ENCODE data around the gene CCDC184. TPM values are rescaled to one million over a fixed set of nuclear protein-coding genes. Genes with fewer than 3 reads are reported as not detected.
"Not testable (repeated sequence)": the region's sequence is repeated elsewhere in the genome, so short reads cannot be mapped to it uniquely, and the experiment has no call there.

Gene CCDC184
- total RNA-seq, 1 donor from 2014 or later: 0.30 TPM

DNA sequence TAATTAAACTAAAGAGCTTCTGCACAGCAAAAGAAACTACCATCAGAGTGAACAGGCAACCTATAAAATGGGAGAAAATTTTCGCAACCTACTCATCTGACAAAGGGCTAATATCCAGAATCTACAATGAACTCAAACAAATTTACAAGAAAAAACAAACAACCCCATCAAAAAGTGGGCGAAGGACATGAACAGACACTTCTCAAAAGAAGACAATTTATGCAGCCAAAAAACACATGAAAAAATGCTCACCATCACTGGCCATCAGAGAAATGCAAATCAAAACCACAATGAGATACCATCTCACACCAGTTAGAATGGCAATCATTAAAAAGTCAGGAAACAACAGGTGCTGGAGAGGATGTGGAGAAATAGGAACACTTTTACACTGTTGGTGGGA lies 26.1 kb downstream of the CCDC184 start:
- DNase-seq: not testable (repeated sequence)

DNA sequence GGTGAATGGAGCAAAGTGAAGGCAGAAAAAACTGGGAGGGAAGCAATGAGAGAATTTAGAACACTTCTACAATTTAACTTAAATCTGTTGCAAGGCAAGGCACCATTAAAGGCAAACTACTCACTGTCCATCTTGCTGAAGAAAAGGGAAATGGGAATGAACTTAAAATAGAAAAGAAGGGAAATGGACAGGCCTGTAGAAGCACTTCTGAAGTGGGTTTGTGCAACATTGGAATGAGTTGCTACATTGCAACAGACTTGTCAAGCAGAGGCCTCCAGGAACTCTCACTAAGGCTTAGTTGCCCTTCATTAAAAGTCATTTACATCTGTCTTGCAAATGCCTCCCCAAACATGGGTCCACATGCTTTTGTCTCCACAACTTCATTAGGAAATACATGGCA lies 33.3 kb downstream of the CCDC184 start:
- DNase-seq: no peak

DNA sequence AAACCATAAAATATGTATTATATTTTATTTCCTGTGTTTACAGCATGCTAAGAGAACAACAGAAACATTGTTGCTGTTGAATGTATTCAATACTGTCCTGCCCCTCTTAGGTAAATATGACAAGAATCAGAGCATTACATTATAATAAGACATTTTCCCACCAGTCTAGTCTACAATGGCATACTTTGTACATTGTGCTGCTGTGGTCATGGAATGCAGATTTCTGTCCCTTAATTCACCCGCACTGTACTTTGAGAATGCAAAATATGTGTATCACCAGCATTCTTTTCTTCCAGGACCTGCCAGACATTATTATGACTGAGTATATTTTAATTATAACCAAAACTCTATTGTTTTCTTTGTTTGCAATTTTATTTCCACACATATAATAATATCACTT lies 36.2 kb downstream of the CCDC184 start:
- DNase-seq: no peak

DNA sequence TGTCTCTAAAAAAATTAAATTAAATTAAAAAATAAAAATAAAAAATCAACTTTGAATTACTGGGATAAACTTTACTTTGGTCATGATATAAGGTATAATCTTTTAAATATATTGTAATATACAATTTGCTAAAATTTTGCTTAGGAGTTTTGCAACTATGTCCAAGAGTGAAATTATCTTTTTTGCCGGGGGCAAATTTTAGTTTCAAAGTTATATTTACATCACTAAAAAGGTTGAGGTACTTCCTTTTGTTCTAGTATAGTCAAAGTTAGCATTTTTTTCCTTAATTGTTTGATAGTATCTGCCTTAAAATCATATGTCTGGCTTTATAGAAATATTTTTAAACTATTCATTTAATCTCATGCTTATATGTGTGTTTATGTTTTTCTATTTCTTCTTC lies 37.3 kb downstream of the CCDC184 start:
- no peak for DNase-seq

DNA sequence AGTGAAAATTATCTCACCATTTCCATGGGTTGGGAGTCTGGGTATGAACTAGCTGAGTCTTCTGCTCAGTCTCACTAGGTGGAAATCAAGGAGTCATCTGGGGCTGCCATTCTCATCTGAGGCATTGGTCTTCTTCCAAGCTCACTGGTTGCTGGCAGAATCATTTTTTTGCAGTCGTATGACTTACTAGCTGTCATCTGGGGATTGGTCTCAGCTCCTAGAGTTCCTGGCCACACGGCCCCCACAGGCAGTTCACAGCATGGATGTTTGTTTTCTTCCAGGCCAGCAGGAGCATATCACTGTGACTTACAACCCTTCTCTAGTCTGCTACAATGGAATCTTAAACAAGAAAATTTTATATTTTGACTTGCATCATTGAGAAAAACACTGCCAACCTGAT lies 38.2 kb downstream of the CCDC184 start:
- DNase-seq: no peak

DNA sequence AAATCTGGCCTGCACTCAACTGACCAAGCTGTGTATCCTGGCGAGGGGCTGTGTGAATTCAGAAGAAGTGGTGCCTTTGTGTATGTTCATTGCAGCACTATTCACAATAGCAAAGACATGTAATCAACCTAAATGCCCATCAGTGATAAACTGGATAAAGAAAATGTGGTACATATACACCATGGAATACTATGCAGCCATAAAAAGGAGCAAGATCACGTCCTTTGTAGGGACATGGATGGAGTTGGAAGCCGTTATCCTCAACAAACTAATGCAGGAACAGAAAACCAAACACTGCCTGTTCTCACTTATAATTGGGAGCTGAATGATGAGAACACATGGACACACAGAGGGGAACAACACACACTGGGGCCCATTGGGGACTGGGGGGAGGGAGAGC lies 41.1 kb downstream of the CCDC184 start:
- not testable (repeated sequence) for DNase-seq

DNA sequence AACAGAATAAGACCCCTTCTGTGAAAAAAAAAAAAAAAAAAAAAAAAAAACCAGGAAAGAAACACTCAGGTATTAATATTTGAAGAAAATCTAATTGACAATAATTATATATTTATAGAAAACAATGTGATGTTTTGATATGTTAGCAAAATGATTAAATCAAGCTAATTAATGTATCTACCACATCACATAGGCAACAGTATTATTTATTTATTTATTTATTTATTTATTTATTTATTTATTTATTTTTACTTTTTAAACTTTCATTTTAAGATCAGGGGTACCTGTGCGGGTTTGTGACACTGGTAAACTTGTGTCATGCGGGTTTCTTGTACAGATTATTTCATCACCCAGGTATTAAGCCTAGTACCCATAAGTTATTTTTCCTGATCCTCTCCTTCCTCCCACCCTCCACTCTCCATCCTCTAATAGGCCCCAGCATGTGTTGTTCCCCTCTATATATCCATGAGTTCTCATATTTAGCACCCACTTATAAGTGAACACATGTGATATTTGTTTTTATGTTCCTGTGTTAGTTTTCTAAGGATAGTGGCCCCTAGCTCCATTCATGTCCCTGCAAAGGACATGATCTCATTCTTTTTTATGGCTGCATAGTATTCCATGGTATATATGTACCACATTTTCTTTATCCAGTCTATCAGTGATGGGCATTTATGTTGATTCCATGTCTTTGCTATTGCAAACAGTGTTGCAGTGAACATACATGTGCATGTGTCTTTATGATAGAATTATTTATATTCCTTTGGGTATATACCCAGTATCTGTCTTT lies 47.9 kb downstream of the CCDC184 start:
- DNase-seq: not testable (repeated sequence)

Other genes with a start within 250 kb of the CCDC184 start
- 45.2 TPM for gene TMEM106C, start 220.0 kb upstream of the CCDC184 start, total RNA-seq
- 1.6 TPM for gene COL2A1, start 179.2 kb upstream of the CCDC184 start, total RNA-seq
- gene SENP1, start 77.6 kb upstream of the CCDC184 start, total RNA-seq: 24.0 TPM
- gene PFKM, start 64.3 kb upstream of the CCDC184 start, total RNA-seq: 54.3 TPM
- 22.1 TPM for gene ASB8, start 26.1 kb upstream of the CCDC184 start, total RNA-seq
- not detected for gene OR10AD1, start 19.6 kb downstream of the CCDC184 start, total RNA-seq
- 14.3 TPM for gene ZNF641, start 167.3 kb downstream of the CCDC184 start, total RNA-seq

All from skin of body (tissue), 2 donors.